ENCODE measurements around the gene APEH. TPM values are rescaled to one million over a fixed set of nuclear protein-coding genes. Genes with fewer than 3 reads are reported as not detected.
"Not testable (repeated sequence)": the region's sequence is repeated elsewhere in the genome, so short reads cannot be mapped to it uniquely, and the experiment has no call there.

The APEH gene
- total RNA-seq, 1 experiment from 2014 or later = 301 TPM

GRCh38 chr3:49664300-49664699 is 9.9 kb upstream of the APEH start:
- no peak for DNase-seq (ENCODE audit: low spot score)
- in situ Hi-C loops (cut with HindIII; ENCODE audit: low sequenced_read_pairs) = loop anchor here (10.0 kb wide), 1 partner anchor 109 kb away; the partner anchor contains the start of gene BSN

- peak; percentile 9 for DNase-seq (ENCODE audit: low spot score)
- in situ Hi-C loops (cut with HindIII; ENCODE audit: low sequenced_read_pairs) = loop anchor here (10.0 kb wide), 1 partner anchor 111 kb away; the partner anchor contains the start of gene BSN
Measured at GRCh38 chr3:49665822-49666519, 8.2 kb upstream of the APEH start.

- in situ Hi-C loops (cut with HindIII; ENCODE audit: low sequenced_read_pairs) = loop anchor here (10.0 kb wide), 1 partner anchor 112 kb away; the partner anchor contains the start of gene BSN
- no peak for DNase-seq (ENCODE audit: low spot score)
Measured at GRCh38 chr3:49666592-49666991, 7.6 kb upstream of the APEH start.

- in situ Hi-C loops (cut with HindIII; ENCODE audit: low sequenced_read_pairs) = loop anchor here (10.0 kb wide), 1 partner anchor 113 kb away; the partner anchor contains the start of gene BSN
- DNase-seq (ENCODE audit: low spot score) = no peak
Measured at GRCh38 chr3:49667701-49668413, 6.3 kb upstream of the APEH start.

- in situ Hi-C loops (cut with HindIII; ENCODE audit: low sequenced_read_pairs) = loop anchor here (10.0 kb wide), 1 partner anchor 114 kb away; the partner anchor contains the start of gene BSN
Measured at GRCh38 chr3:49668414-49668797, 5.7 kb upstream of the APEH start.

GRCh38 chr3:49668861-49669260 is 5.3 kb upstream of the APEH start:
- no peak for DNase-seq (ENCODE audit: low spot score)
- in situ Hi-C loops (cut with HindIII; ENCODE audit: low sequenced_read_pairs) = loop anchor here (10.0 kb wide), 1 partner anchor 114 kb away; the partner anchor contains the start of gene BSN

More at GRCh38 chr3:49668414-49668797, 5.7 kb upstream of the APEH start:
- DNase-seq (ENCODE audit: low spot score) = no peak

GRCh38 chr3:49669352-49669751 is 4.8 kb upstream of the APEH start:
- no peak for DNase-seq (ENCODE audit: low spot score)
- in situ Hi-C loops (cut with HindIII; ENCODE audit: low sequenced_read_pairs) = loop anchor here (10.0 kb wide), 1 partner anchor 115 kb away; the partner anchor contains the start of gene BSN

- in situ Hi-C loops (cut with HindIII; ENCODE audit: low sequenced_read_pairs) = no loop called here
- DNase-seq (ENCODE audit: low spot score) = no peak
Measured at GRCh38 chr3:49670940-49671290, 3.2 kb upstream of the APEH start.

GRCh38 chr3:49671291-49672288 is 2.6 kb upstream of the APEH start:
- DNase-seq (ENCODE audit: low spot score) = peak; percentile 94
- in situ Hi-C loops (cut with HindIII; ENCODE audit: low sequenced_read_pairs) = no loop called here

- in situ Hi-C loops (cut with HindIII; ENCODE audit: low sequenced_read_pairs) = no loop called here
- no peak for DNase-seq (ENCODE audit: low spot score)
Measured at GRCh38 chr3:49673121-49673714, 933 bp upstream of the APEH start.

GRCh38 chr3:49674497-49674983 is 389 bp downstream of the APEH start:
- no peak for DNase-seq (ENCODE audit: low spot score)

GRCh38 chr3:49675912-49676311 is 1.8 kb downstream of the APEH start:
- DNase-seq (ENCODE audit: low spot score) = no peak
- in situ Hi-C loops (cut with HindIII; ENCODE audit: low sequenced_read_pairs) = no loop called here

More at GRCh38 chr3:49674497-49674983, 389 bp downstream of the APEH start:
- in situ Hi-C loops (cut with HindIII; ENCODE audit: low sequenced_read_pairs) = no loop called here

- DNase-seq (ENCODE audit: low spot score) = no peak
- in situ Hi-C loops (cut with HindIII; ENCODE audit: low sequenced_read_pairs) = no loop called here
Measured at GRCh38 chr3:49680493-49681231, 6.5 kb downstream of the APEH start.

- DNase-seq (ENCODE audit: low spot score) = no peak
Measured at GRCh38 chr3:49681232-49681522, 7.0 kb downstream of the APEH start.

GRCh38 chr3:49681543-49681942 is 7.4 kb downstream of the APEH start:
- in situ Hi-C loops (cut with HindIII; ENCODE audit: low sequenced_read_pairs) = no loop called here
- DNase-seq (ENCODE audit: low spot score) = no peak

More at GRCh38 chr3:49681232-49681522, 7.0 kb downstream of the APEH start:
- in situ Hi-C loops (cut with HindIII; ENCODE audit: low sequenced_read_pairs) = no loop called here

GRCh38 chr3:49683162-49683561 is 9.0 kb downstream of the APEH start:
- DNase-seq (ENCODE audit: low spot score) = no peak

GRCh38 chr3:49684453-49684852 is 10.3 kb downstream of the APEH start:
- DNase-seq (ENCODE audit: low spot score); in situ Hi-C loops (cut with HindIII; ENCODE audit: low sequenced_read_pairs): not testable (repeated sequence)

More at GRCh38 chr3:49683162-49683561, 9.0 kb downstream of the APEH start:
- in situ Hi-C loops (cut with HindIII; ENCODE audit: low sequenced_read_pairs) = no loop called here

- in situ Hi-C loops (cut with HindIII; ENCODE audit: low sequenced_read_pairs); DNase-seq (ENCODE audit: low spot score): not testable (repeated sequence)
Measured at GRCh38 chr3:49685103-49685502, 11.0 kb downstream of the APEH start.

Data from G401 (cell line).